ENCODE data around the gene PKDCC. TPM values are rescaled to one million over a fixed set of nuclear protein-coding genes. Genes with fewer than 3 reads are reported as not detected.

The PKDCC gene, protein sequence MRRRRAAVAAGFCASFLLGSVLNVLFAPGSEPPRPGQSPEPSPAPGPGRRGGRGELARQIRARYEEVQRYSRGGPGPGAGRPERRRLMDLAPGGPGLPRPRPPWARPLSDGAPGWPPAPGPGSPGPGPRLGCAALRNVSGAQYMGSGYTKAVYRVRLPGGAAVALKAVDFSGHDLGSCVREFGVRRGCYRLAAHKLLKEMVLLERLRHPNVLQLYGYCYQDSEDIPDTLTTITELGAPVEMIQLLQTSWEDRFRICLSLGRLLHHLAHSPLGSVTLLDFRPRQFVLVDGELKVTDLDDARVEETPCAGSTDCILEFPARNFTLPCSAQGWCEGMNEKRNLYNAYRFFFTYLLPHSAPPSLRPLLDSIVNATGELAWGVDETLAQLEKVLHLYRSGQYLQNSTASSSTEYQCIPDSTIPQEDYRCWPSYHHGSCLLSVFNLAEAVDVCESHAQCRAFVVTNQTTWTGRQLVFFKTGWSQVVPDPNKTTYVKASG
- 55.1 and 129 TPM in 2 replicates for total RNA-seq

DNA sequence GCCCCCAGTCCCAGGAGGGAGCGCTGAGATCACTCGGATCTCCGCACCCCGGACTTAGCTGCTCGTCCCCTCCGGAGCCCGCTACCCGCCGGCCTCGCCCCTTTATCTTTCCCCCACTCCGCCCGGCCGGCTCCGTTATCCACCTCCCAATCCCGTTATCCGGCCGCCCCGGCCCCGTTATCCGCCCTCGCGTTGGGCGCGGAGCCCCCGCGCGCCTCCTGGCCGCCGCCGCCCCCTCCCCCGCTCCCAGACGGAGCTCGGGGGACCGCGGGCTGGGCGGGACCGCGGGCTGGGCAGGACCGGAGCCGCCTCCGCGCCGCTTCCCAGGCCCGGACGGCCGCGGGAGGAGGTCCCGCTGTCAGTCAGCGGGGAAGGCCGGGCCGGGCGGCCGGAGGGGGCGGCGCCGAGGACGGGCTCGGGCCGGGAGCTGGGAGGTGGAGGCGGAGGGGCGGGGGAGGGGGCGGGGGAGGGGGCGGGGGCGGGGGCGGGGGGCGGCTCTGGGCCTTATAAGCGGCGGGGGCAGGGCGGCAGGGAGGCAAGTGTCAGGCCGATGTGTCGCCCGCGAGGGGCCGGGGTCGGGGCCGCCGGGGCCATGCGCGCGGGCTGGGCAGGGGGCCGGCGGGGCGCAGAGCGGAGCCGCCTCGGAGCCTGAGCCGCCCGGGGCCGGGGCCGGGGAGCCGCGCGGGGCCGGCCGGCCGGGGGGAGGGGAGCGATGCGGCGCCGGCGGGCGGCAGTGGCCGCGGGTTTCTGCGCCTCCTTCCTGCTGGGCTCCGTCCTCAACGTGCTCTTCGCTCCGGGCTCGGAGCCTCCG, at the start of gene PKDCC:
Gene PKDCC, plus strand, starts transcription at position 534 of the 811 bp plus-strand sequence. Its CDS starts 179 bp downstream, at position 713.

Other genes starting within 250 kb of the PKDCC start
- 40.2 and 74.6 TPM in 2 replicates for gene EML4, start 121.3 kb downstream of the PKDCC start, total RNA-seq

Data from smooth muscle cell of trachea (primary cell).